Sigmoid colon (tissue), 7 donors: ENCODE measurements around the gene OPN3. TPM values are rescaled to one million over a fixed set of nuclear protein-coding genes. Genes with fewer than 3 reads are reported as not detected.

Source experiments
- DNase-seq: peaks from one replicate; pipeline ENCODE4 v3.0.0-alpha.2; 2019
- H3K27ac ChIP-seq, 4 donors: fragments of 200-600 bp; sonication (generic); one replicate each; pipeline ENCODE4 v1.5.1; 2016 to 2019; ENCODE audit warnings: mild to moderate bottlenecking in 1 of 4
- H3K27me3 ChIP-seq, 3 donors: fragments of 200-600 bp; sonication (generic); one replicate each; pipeline ENCODE4 v1.5.1; 2019; ENCODE audit warnings: mild to moderate bottlenecking in 1 of 3
- H3K36me3 ChIP-seq, 4 donors: fragments of 200-600 bp; sonication (generic); one replicate each; pipeline ENCODE4 v1.5.1; 2016 to 2019
- H3K4me1 ChIP-seq, 4 donors: fragments of 200-600 bp; sonication (generic); one replicate each; pipeline ENCODE4 v1.5.1; 2017 to 2019
- H3K4me3 ChIP-seq, 4 donors: fragments of 200-600 bp; sonication (generic); one replicate each; pipeline ENCODE4 v1.5.1; 2017 to 2019; ENCODE audit warnings: mild to moderate bottlenecking in 2 of 4, moderate library complexity in 1 of 4
- H3K9me3 ChIP-seq, 4 donors: fragments of 200-600 bp in 3 of 4; sonication (generic) in 3 of 4; one replicate each; pipeline versions ENCODE4 v1.5.1 to v1.6.1; 2013 to 2019
- CTCF ChIP-seq, 4 experiments: fragments of 450-650 bp in 3 of 4; fragments of 200-600 bp in 1 of 4; IDR thresholded peaks; one replicate each; pipeline ENCODE4 v1.5.1; 2016 to 2019; ENCODE audit warnings: antibody characterized with exemption in 4 of 4, mild to moderate bottlenecking in 3 of 4, moderate library complexity in 2 of 4
- EP300 ChIP-seq, 4 donors: sonication (generic); formaldehyde crosslinking; IDR thresholded peaks; one replicate each; pipeline ENCODE4 v1.6.1; 2017; ENCODE audit warnings: antibody characterized with exemption in 4 of 4
- POLR2A ChIP-seq, 2 donors: fragments of 450-650 bp; IDR thresholded peaks; one replicate each; pipeline ENCODE4 v1.6.1; 2016; ENCODE audit warnings: antibody characterized with exemption in 2 of 2, mild to moderate bottlenecking in 2 of 2, moderate library complexity in 2 of 2
- POLR2AphosphoS5 ChIP-seq, 4 donors: sonication (generic); formaldehyde crosslinking; IDR thresholded peaks; one replicate each; pipeline ENCODE4 v1.6.1; 2017; ENCODE audit warnings: antibody characterized with exemption in 4 of 4
- WGBS, 2 donors: extraction: QIAGEN DNeasy Blood & Tissue Kit; methylation state at CpG; one replicate each; pipeline ENCODE4 v1.1.7; 2013; 5-methylcytosine and 5-hydroxymethylcytosine counted together
- intact Hi-C: fragments of 100-400 bp; cut with DNase I; formaldehyde crosslinking; loops from one replicate; pipeline ENCODE4 v1.15.1; 2023
- polyA plus RNA-seq, 3 donors: library from polyadenylated mRNA; stranded (reverse); fragments of 200-250 nt; gene quantifications; one replicate each; pipeline ENCODE4 v1.2.3, GENCODE V29; 2013
- total RNA-seq, 4 donors: library from RNA; depleted of rRNA; stranded (reverse); fragments of >200 nt; gene quantifications; one replicate each; pipeline ENCODE4 v1.1.0, GENCODE V29; 2016
- donor health status: healthy with polysubstance abuse.
- donor health status: Bipolar disorder and iron deficiency.
- donor health status: healthy.

The OPN3 gene
- total and polyA plus RNA-seq, 7 donors, result 2.5 to 58.9 (median 12.8) TPM

GRCh38 chr1:241550318-241550717 lies 89.9 kb downstream of the OPN3 start:
- H3K4me1 ChIP-seq, result no peaks in the 10 kb centered on the region
- no peak overlapping the region for H3K4me3 ChIP-seq
- H3K36me3 ChIP-seq, result no peaks in the 10 kb centered on the region
- no peaks in the 10 kb centered on the region for H3K9me3 ChIP-seq
- WGBS, 2 donors, result 76 to 91% methylated on average over 1 of the region's 1 CpG
- intact Hi-C loops, result no loop called here
- TF ChIP-seq EP300 (IDR thresholded peaks at IDR 0.05) (no peak), POLR2AphosphoS5 (IDR thresholded peaks at IDR 0.05) (no peak), CTCF (IDR thresholded peaks at IDR 0.05) (no peak), POLR2A (IDR thresholded peaks at IDR 0.05) (no peak)
- no peak overlapping the region for H3K27ac ChIP-seq
- DNase-seq, result no peak
- H3K27me3 ChIP-seq, result no peaks in the 10 kb centered on the region

- no peaks in the 10 kb centered on the region for H3K36me3 ChIP-seq
- no peak for DNase-seq
- no peak overlapping the region for H3K27ac ChIP-seq
- 46 to 81% methylated on average over 2 of the region's 2 CpGs for WGBS, 2 donors
- intact Hi-C loops, result no loop called here
- H3K27me3 ChIP-seq, result no peaks in the 10 kb centered on the region
- TF ChIP-seq EP300 (IDR thresholded peaks at IDR 0.05) (no peak), POLR2AphosphoS5 (IDR thresholded peaks at IDR 0.05) (no peak), POLR2A (IDR thresholded peaks at IDR 0.05) (no peak), CTCF (IDR thresholded peaks at IDR 0.05) (no peak)
- no peak overlapping the region for H3K4me3 ChIP-seq
- H3K4me1 ChIP-seq, result no peaks in the 10 kb centered on the region
- no peaks in the 10 kb centered on the region for H3K9me3 ChIP-seq
Observed at GRCh38 chr1:241548008-241548407, 92.2 kb downstream of the OPN3 start.

Other genes starting within 250 kb of the OPN3 start
- gene FH, start 120.6 kb downstream of the OPN3 start, total RNA-seq, result 10 to 100 TPM; 39.9 to 69.2 (median 53.2) TPM
- gene FH, start 120.6 kb downstream of the OPN3 start, polyA plus RNA-seq, result 100 to 1,000 TPM in 1 of 3 donors, 10 to 100 TPM in 2; 75.0 to 125 (median 79.3) TPM
- gene KMO, start 108.0 kb downstream of the OPN3 start, total RNA-seq, result 1 to 10 TPM in 2 of 4 donors, under 1 TPM in 2; 0.27 to 5.4 (median 0.73) TPM
- gene KMO, start 108.0 kb downstream of the OPN3 start, polyA plus RNA-seq, result 1 to 10 TPM; 1.8 to 3.7 (median 2.7) TPM
- 1 to 10 TPM; 6.1 to 8.0 (median 6.6) TPM for gene CHML, start within 50 bp of the OPN3 start, total RNA-seq
- gene CHML, start within 50 bp of the OPN3 start, polyA plus RNA-seq, result 1 to 10 TPM; 1.6 to 3.9 (median 2.4) TPM
- not detected for gene WDR64, start 11.9 kb upstream of the OPN3 start, total RNA-seq
- under 1 TPM in 1 of 3 donors, not detected in 2; 0.09 TPM for gene WDR64, start 11.9 kb upstream of the OPN3 start, polyA plus RNA-seq
- gene EXO1, start 207.8 kb upstream of the OPN3 start, total RNA-seq, result under 1 TPM in 2 of 4 donors, not detected in 2; 0.27 to 0.71 TPM
- gene EXO1, start 207.8 kb upstream of the OPN3 start, polyA plus RNA-seq, result 1 to 10 TPM in 2 of 3 donors, under 1 TPM in 1; under 0.01 to 3.4 (median 1.6) TPM